NB4 (cell line): ENCODE measurements around the gene STX18.

Experiments
- CTCF ChIP-seq: IDR thresholded peaks from one replicate; pipeline ENCODE4 v1.5.1; 2012; ENCODE audit warnings: low read depth, low read length
- MAX ChIP-seq: IDR thresholded peaks from 2 replicates; pipeline ENCODE4 v1.6.1; 2011; ENCODE audit warnings: low read depth, low read length
- MYC ChIP-seq: IDR thresholded peaks from 2 replicates; pipeline ENCODE4 v1.6.1; 2011; ENCODE audit warnings: low read depth, low read length
- POLR2A ChIP-seq: IDR thresholded peaks from 2 replicates; pipeline ENCODE4 v1.6.1; 2011; ENCODE audit warnings: mild to moderate bottlenecking; ENCODE audit not compliant: insufficient read length; ENCODE audit errors: extremely low read depth

GRCh38 chr4:4433941-4434340, 107.9 kb downstream of the STX18 start:
- TF ChIP-seq CTCF (no peak), POLR2A (no peak), MYC (no peak), MAX (no peak)
